Measurements from ENCODE around the gene NRXN3. TPM values are rescaled to one million over a fixed set of nuclear protein-coding genes. Genes with fewer than 3 reads are reported as not detected.

NRXN3 gene
- total RNA-seq, 1 donor from 2014 or later = 11.4 TPM

DNA sequence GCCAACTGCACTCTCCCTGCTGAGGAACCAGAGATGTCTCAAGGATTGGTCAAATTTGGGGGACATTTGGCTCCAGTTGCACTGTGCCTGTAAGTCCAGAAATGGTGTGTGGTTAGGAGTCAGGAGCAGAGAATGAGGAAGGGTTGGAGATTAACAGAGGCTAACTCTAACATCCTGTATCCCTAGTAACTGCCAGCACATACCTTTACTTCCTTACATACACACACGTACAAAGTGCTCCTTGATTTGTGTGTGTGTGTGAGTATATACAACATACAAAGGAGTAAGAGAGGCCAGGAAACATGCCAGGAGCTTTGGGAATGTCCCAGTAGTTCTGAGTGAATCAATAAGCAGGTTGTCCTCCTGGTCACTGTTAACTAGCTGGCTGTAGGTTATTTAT lies 39.8 kb upstream of the NRXN3 start:
- TF ChIP-seq, protein P1, sequence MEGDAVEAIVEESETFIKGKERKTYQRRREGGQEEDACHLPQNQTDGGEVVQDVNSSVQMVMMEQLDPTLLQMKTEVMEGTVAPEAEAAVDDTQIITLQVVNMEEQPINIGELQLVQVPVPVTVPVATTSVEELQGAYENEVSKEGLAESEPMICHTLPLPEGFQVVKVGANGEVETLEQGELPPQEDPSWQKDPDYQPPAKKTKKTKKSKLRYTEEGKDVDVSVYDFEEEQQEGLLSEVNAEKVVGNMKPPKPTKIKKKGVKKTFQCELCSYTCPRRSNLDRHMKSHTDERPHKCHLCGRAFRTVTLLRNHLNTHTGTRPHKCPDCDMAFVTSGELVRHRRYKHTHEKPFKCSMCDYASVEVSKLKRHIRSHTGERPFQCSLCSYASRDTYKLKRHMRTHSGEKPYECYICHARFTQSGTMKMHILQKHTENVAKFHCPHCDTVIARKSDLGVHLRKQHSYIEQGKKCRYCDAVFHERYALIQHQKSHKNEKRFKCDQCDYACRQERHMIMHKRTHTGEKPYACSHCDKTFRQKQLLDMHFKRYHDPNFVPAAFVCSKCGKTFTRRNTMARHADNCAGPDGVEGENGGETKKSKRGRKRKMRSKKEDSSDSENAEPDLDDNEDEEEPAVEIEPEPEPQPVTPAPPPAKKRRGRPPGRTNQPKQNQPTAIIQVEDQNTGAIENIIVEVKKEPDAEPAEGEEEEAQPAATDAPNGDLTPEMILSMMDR (IDR thresholded peaks at IDR 0.05; ENCODE audit: unreplicated experiment) = no peak
- Mint-ChIP-seq H3K27ac (no peak overlapping the region), H3K36me3 (no peaks in the 10 kb centered on the region), H3K27me3 (ENCODE audit: low read depth) (peaks cover 20% of the 10 kb centered on the region), H3K4me3 (no peak overlapping the region), H3K9me3 (no peaks in the 10 kb centered on the region), H3K4me1 (peaks cover 2% of the 10 kb centered on the region)
- no peak for DNase-seq (ENCODE audit: low spot score in 2 of 2, unreplicated experiment in 2 of 2)

DNA sequence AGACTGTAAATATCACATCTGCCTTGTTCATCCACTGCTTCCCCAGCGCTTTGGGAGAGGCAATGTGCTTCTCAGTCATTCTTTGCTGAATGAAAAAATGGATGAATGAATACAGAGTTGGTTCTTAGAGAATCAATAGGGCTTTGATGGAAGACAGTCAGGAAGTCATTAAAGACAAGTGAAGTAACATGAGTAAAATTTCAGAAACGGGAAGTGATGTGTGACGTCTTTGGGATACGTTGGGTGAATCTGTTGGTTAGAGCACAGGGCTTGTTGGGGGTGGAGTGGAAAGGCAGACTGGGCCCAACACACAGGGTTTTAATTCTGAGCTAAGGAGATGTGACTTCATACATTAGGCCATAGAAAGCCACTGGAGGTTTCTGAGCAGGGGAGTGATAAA lies 39.0 kb upstream of the NRXN3 start:
- Mint-ChIP-seq H3K9me3 (no peaks in the 10 kb centered on the region), H3K4me1 (peaks cover 2% of the 10 kb centered on the region), H3K4me3 (no peak overlapping the region), H3K36me3 (no peaks in the 10 kb centered on the region), H3K27ac (no peak overlapping the region), H3K27me3 (ENCODE audit: low read depth) (peaks cover 17% of the 10 kb centered on the region)
- no peak for DNase-seq (ENCODE audit: low spot score in 2 of 2, unreplicated experiment in 2 of 2)
- TF ChIP-seq, protein P1 (IDR thresholded peaks at IDR 0.05; ENCODE audit: unreplicated experiment) = no peak

DNA sequence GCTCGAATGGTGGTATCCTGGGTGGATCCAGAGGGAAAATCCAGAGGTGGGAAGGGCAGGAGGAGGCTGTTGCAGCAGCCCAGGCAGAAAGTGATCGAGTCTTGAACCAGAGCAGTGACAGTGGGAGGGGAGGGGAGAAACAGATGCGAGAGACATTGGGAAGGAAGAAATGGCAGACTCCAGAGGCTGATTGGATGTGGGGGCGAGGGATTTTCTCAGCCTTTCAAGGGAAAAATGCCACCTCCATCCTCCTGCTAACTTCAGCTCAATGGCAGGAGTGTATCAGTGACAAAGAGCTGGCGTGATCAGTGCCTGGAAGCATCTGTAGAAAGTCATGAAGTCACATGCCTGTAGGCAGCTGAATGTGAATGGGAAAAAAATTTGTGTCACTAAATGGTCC lies 38.6 kb upstream of the NRXN3 start:
- no peak overlapping the region for H3K27ac Mint-ChIP-seq
- no peak for DNase-seq (ENCODE audit: low spot score in 2 of 2, unreplicated experiment in 2 of 2)
- H3K9me3 Mint-ChIP-seq = no peaks in the 10 kb centered on the region
- no peaks in the 10 kb centered on the region for H3K36me3 Mint-ChIP-seq
- TF ChIP-seq, protein P1 (IDR thresholded peaks at IDR 0.05; ENCODE audit: unreplicated experiment) = no peak
- H3K4me3 Mint-ChIP-seq = no peak overlapping the region
- peaks cover 17% of the 10 kb centered on the region for H3K27me3 Mint-ChIP-seq (ENCODE audit: low read depth)
- peaks cover 2% of the 10 kb centered on the region for H3K4me1 Mint-ChIP-seq

DNA sequence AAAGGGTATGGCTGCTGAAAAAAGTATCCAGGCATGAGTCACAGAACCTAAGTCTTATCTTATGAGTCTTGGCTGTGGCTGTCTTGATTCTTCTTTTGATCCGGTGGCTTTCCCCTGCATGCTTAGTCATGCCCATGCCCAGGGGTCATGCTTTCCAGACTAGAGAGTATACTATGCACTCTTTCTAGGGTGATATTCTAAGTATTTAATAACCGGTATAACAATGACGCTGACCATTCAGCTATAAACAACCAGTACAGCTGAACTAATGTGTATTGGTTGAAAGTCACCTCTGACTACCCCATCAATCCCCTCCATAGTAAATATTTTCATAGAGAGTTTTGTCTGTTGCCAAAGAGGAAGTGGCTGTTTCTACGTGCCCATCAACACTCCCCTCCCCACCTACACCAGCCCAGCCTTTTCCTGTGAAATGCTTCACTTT lies 34.7 kb upstream of the NRXN3 start:
- no peaks in the 10 kb centered on the region for H3K36me3 Mint-ChIP-seq
- peaks cover 21% of the 10 kb centered on the region for H3K27me3 Mint-ChIP-seq (ENCODE audit: low read depth)
- DNase-seq (ENCODE audit: low spot score in 2 of 2, unreplicated experiment in 2 of 2) = no peak
- H3K9me3 Mint-ChIP-seq = no peaks in the 10 kb centered on the region
- no peak overlapping the region for H3K4me3 Mint-ChIP-seq
- TF ChIP-seq, protein P1 (IDR thresholded peaks at IDR 0.05; ENCODE audit: unreplicated experiment) = no peak
- no peaks in the 10 kb centered on the region for H3K4me1 Mint-ChIP-seq
- H3K27ac Mint-ChIP-seq = no peak overlapping the region

DNA sequence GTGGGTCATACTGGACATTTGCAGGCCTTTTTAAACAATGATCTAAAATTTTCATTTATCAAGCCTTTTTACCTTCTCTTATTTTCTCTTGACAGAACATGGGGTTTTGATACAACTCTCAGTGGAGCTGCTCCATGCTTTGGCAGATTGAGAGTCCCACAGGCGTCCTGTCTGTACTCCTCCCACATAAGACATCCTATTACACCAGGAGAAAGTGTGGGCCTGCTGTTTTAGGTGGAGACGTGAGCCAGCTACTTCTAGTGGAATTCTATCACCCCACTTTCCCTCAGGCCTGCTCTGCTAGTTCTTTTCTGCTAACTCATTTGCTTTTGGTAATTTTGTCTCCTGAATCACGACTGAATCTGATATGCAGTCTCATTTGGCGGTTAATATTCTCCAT lies 33.5 kb upstream of the NRXN3 start:
- no peak for DNase-seq (ENCODE audit: low spot score in 2 of 2, unreplicated experiment in 2 of 2)
- Mint-ChIP-seq H3K4me3 (no peak overlapping the region), H3K27ac (no peak overlapping the region), H3K9me3 (no peaks in the 10 kb centered on the region), H3K27me3 (ENCODE audit: low read depth) (peaks cover 15% of the 10 kb centered on the region), H3K4me1 (no peaks in the 10 kb centered on the region), H3K36me3 (no peaks in the 10 kb centered on the region)
- TF ChIP-seq, protein P1 (IDR thresholded peaks at IDR 0.05; ENCODE audit: unreplicated experiment) = no peak

DNA sequence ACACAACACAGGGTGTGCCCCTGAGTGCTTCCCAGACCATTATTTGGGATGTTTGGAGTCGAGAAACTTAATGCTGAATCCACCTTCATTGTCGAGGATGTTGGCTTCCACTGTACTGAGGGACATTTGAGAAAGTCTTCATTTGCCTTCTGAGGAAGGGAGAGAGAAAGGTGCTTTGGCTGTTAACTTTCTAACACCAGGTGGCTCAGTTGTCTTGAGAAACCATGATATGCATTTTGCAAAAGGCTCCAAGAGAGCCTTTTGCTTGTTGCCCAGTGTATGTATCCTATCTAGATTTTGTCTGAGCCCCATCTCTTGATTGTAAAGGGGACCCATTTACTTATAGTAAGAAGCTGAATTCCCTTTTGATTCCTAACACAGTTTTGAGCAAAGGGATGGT lies 28.6 kb upstream of the NRXN3 start:
- Mint-ChIP-seq H3K4me3 (no peak overlapping the region), H3K27me3 (ENCODE audit: low read depth) (peaks cover 16% of the 10 kb centered on the region), H3K4me1 (no peaks in the 10 kb centered on the region), H3K9me3 (no peaks in the 10 kb centered on the region), H3K27ac (no peak overlapping the region), H3K36me3 (no peaks in the 10 kb centered on the region)
- no peak for DNase-seq (ENCODE audit: low spot score in 2 of 2, unreplicated experiment in 2 of 2)
- TF ChIP-seq, protein P1 (IDR thresholded peaks at IDR 0.05; ENCODE audit: unreplicated experiment) = no peak

Data from mesothelial cell of epicardium (in vitro differentiated cells).